ENCODE results near the gene IGFBP4.
"Not testable (repeated sequence)": the region's sequence is repeated elsewhere in the genome, so short reads cannot be mapped to it uniquely, and the experiment has no call there.

The IGFBP4 gene

GRCh38 chr17:40443196-40443987 is at the start of gene IGFBP4:
Gene IGFBP4 (plus strand): TSS chr17:40443450. CDS start chr17:40443736, 286 bp downstream.
- peak; percentile 68 to 72 for DNase-seq

GRCh38 chr17:40399185-40399584 is 44.1 kb upstream of the IGFBP4 start:
- DNase-seq = peak in 1 of 2 donors; percentile 54

GRCh38 chr17:40402668-40403067 is 40.6 kb upstream of the IGFBP4 start:
- DNase-seq = peak in 1 of 2 donors; percentile 40

- no peak for DNase-seq
Measured at GRCh38 chr17:40404003-40404402, 39.2 kb upstream of the IGFBP4 start.

GRCh38 chr17:40407460-40407859 is 35.8 kb upstream of the IGFBP4 start:
- no peak for DNase-seq

- DNase-seq = not testable (repeated sequence)
Measured at GRCh38 chr17:40409540-40409939, 33.7 kb upstream of the IGFBP4 start.

- no peak for DNase-seq
Measured at GRCh38 chr17:40410082-40410481, 33.2 kb upstream of the IGFBP4 start.

- DNase-seq = no peak
Measured at GRCh38 chr17:40411821-40412220, 31.4 kb upstream of the IGFBP4 start.

- DNase-seq = no peak
Measured at GRCh38 chr17:40412880-40413279, 30.4 kb upstream of the IGFBP4 start.

- not testable (repeated sequence) for DNase-seq
Measured at GRCh38 chr17:40414312-40414711, 28.9 kb upstream of the IGFBP4 start.

- DNase-seq = peak in 1 of 2 donors; percentile 76
Measured at GRCh38 chr17:40415390-40415789, 27.9 kb upstream of the IGFBP4 start.

- no peak for DNase-seq
Measured at GRCh38 chr17:40416671-40417070, 26.6 kb upstream of the IGFBP4 start.

GRCh38 chr17:40417258-40417608 is 26.0 kb upstream of the IGFBP4 start:
- DNase-seq = no peak

GRCh38 chr17:40417609-40418427 is 25.4 kb upstream of the IGFBP4 start, which contains the start of gene TOP2A:
Gene TOP2A (minus strand): TSS chr17:40417896. CDS start chr17:40417791, 105 bp downstream.
- DNase-seq = peak; percentile 98 to 99

- no peak for DNase-seq
Measured at GRCh38 chr17:40418428-40418706, 24.9 kb upstream of the IGFBP4 start.

- DNase-seq = no peak
Measured at GRCh38 chr17:40419559-40420331, 23.5 kb upstream of the IGFBP4 start.

GRCh38 chr17:40422990-40423633 is 20.1 kb upstream of the IGFBP4 start:
- DNase-seq = no peak

- DNase-seq = no peak
Measured at GRCh38 chr17:40425741-40426140, 17.5 kb upstream of the IGFBP4 start.

GRCh38 chr17:40427002-40427491 is 16.2 kb upstream of the IGFBP4 start:
- peak in 1 of 2 donors; percentile 27 for DNase-seq

- no peak for DNase-seq
Measured at GRCh38 chr17:40430272-40431230, 12.7 kb upstream of the IGFBP4 start.

GRCh38 chr17:40431231-40431602 is 12.0 kb upstream of the IGFBP4 start:
- DNase-seq = no peak
